GM12878 (cell line): ENCODE data around the gene PPOX. TPM values are rescaled to one million over a fixed set of nuclear protein-coding genes. Genes with fewer than 3 reads are reported as not detected.

ENCODE experiments used
- ASH2L ChIP-seq: fragments of 300-600, 200-600 bp; sonication (generic); IDR thresholded peaks from 2 replicates; pipeline ENCODE4 v1.6.1; 2017; ENCODE audit warnings: low read depth, mild to moderate bottlenecking, borderline replicate concordance
- CBX3 ChIP-seq: fragments of 200-600 bp; sonication (generic); IDR thresholded peaks from 2 replicates; pipeline ENCODE4 v1.6.1; 2016; ENCODE audit warnings: low read depth, borderline replicate concordance
- CEBPB ChIP-seq, 2 experiments: fragments of 150-350 bp in 1 of 2; IDR thresholded peaks; 2 replicates each; pipeline ENCODE4 v1.6.1; 2012 to 2014; ENCODE audit warnings: low read depth in 2 of 2, low read length in 2 of 2, borderline replicate concordance in 1 of 2, inconsistent platforms in 1 of 2
- CREM ChIP-seq: IDR thresholded peaks from 2 replicates; pipeline ENCODE4 v1.6.1; 2014; ENCODE audit warnings: antibody characterized with exemption, low read depth
- GABPA ChIP-seq: IDR thresholded peaks from 2 replicates; pipeline ENCODE4 v1.6.1; 2014; ENCODE audit warnings: antibody characterized with exemption, low read depth, mild to moderate bottlenecking, inconsistent platforms
- PML ChIP-seq: IDR thresholded peaks from 2 replicates; pipeline ENCODE4 v1.6.1; 2012; ENCODE audit warnings: low read length, inconsistent platforms
- RUNX3 ChIP-seq: IDR thresholded peaks from 2 replicates; pipeline ENCODE4 v1.6.1; 2012; ENCODE audit warnings: low read length, inconsistent platforms
- SMAD5 ChIP-seq: IDR thresholded peaks from 2 replicates; pipeline ENCODE4 v1.6.1; 2016; ENCODE audit warnings: antibody characterized with exemption, low read depth
- TBL1XR1 ChIP-seq: IDR thresholded peaks from 2 replicates; pipeline ENCODE4 v1.6.1; 2012; ENCODE audit warnings: low read depth, low read length, improper control_type of control experiment
- polyA plus RNA-seq, 11 experiments: library from polyadenylated mRNA; depleted of rRNA in 4 of 11; unstranded in 6 of 11; stranded (reverse) in 5 of 11; fragments of >200 nt; fragmentation: Nextera tagmentation in 4 of 11; fragmentation: Illumina TruSeq in 1 of 11; extraction: Ambion mirVana in 4 of 11; extraction: Trizol in 1 of 11; gene quantifications; 1 replicate in 1 of 11; 2 replicates in 10 of 11; pipeline versions ENCODE4 v1.2.1 to v1.2.3, GENCODE V29; 2011 to 2016; ENCODE audit warnings: inconsistent platforms in 2 of 11, missing spikeins in 2 of 11, low read depth in 1 of 11
- total RNA-seq, 4 experiments: library from RNA; depleted of rRNA in 3 of 4; stranded (reverse); fragments of >200 nt in 3 of 4; fragmentation: Illumina TruSeq in 1 of 4; extraction: Trizol in 1 of 4; gene quantifications; 2 replicates each; pipeline versions ENCODE4 v1.2.1 to v1.2.3, GENCODE V29; 2013 to 2021
- TF ChIP-seq, protein P1 (sequence below): fragments of 450-650 bp; IDR thresholded peaks from 2 replicates; pipeline ENCODE4 v1.6.1; 2017; ENCODE audit warnings: mild to moderate bottlenecking, moderate library complexity
- TF ChIP-seq, protein P2 (sequence below): fragments of 450-650 bp; IDR thresholded peaks from 2 replicates; pipeline ENCODE4 v1.6.1; 2017; ENCODE audit warnings: mild to moderate bottlenecking
- TF ChIP-seq, protein P3 (sequence below): fragments of 450-650 bp; IDR thresholded peaks from 2 replicates; pipeline ENCODE4 v1.6.1; 2016; ENCODE audit warnings: mild to moderate bottlenecking, moderate library complexity, borderline replicate concordance
- TF ChIP-seq, protein P4 (sequence below): fragments of 450-650 bp; IDR thresholded peaks from 2 replicates; pipeline ENCODE4 v1.6.1; 2017; ENCODE audit warnings: mild to moderate bottlenecking, moderate library complexity

PPOX gene
- total and polyA plus RNA-seq, 10 of the 15 experiments (the other 5 are each of a cell fraction or from before 2014, with no cell fraction given): 8.9 to 31.5 (median 20.3) TPM

DNA sequence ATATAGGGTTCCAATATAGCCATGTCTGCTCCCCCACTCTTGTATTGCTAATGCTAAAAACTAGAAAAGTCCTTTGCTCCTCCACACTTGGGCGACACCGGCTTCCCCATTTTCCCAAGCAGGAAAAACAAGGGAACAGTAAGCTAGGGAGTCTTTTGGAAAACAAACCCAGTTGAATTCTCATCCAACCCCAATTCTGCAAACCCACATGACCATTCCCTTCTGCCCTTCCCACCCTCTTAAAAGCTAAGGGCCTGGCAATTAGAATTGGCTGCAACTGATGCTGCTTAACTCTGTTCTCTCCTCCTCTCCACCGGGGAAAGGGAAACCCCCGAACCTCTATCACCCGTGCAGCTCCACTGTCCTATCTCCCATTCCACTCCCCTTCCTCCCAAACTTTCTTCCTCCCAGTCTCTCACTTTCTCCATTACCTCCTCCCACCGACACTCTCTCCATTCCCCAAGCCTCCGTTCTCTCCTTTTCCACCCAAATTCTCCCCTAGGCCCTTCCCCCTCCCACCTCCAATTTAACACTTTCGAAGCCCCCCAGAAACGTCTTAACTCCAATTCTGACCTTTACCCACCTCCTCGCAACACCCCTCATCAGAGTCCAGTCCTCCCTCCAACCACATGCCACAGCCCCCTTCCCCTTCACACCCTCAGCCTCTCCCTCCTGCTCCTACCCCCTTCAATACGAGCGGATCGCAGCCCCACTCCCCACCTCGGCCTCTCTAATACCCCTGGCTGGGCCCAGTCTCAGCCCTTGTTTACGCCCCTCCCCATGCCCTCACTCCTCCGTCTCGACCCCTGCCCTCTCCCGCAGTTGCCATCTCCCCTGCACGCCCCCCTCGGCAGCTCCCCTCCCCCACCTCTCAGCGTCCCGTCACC lies 34.5 kb upstream of the PPOX start (continued):
- TF ChIP-seq, protein P1, sequence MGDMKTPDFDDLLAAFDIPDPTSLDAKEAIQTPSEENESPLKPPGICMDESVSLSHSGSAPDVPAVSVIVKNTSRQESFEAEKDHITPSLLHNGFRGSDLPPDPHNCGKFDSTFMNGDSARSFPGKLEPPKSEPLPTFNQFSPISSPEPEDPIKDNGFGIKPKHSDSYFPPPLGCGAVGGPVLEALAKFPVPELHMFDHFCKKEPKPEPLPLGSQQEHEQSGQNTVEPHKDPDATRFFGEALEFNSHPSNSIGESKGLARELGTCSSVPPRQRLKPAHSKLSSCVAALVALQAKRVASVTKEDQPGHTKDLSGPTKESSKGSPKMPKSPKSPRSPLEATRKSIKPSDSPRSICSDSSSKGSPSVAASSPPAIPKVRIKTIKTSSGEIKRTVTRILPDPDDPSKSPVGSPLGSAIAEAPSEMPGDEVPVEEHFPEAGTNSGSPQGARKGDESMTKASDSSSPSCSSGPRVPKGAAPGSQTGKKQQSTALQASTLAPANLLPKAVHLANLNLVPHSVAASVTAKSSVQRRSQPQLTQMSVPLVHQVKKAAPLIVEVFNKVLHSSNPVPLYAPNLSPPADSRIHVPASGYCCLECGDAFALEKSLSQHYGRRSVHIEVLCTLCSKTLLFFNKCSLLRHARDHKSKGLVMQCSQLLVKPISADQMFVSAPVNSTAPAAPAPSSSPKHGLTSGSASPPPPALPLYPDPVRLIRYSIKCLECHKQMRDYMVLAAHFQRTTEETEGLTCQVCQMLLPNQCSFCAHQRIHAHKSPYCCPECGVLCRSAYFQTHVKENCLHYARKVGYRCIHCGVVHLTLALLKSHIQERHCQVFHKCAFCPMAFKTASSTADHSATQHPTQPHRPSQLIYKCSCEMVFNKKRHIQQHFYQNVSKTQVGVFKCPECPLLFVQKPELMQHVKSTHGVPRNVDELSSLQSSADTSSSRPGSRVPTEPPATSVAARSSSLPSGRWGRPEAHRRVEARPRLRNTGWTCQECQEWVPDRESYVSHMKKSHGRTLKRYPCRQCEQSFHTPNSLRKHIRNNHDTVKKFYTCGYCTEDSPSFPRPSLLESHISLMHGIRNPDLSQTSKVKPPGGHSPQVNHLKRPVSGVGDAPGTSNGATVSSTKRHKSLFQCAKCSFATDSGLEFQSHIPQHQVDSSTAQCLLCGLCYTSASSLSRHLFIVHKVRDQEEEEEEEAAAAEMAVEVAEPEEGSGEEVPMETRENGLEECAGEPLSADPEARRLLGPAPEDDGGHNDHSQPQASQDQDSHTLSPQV: no peak
- TF ChIP-seq CBX3 (no peak), CREM (no peak), SMAD5 (no peak), ASH2L (no peak), RUNX3 (no peak), TBL1XR1 (no peak), PML (no peak), CEBPB (IDR thresholded peaks at IDR 0.05; ENCODE audit: borderline replicate concordance in 1 of 2, low read depth in 2 of 2, low read length in 2 of 2) (no peak), GABPA (no peak)
- TF ChIP-seq, protein P2, sequence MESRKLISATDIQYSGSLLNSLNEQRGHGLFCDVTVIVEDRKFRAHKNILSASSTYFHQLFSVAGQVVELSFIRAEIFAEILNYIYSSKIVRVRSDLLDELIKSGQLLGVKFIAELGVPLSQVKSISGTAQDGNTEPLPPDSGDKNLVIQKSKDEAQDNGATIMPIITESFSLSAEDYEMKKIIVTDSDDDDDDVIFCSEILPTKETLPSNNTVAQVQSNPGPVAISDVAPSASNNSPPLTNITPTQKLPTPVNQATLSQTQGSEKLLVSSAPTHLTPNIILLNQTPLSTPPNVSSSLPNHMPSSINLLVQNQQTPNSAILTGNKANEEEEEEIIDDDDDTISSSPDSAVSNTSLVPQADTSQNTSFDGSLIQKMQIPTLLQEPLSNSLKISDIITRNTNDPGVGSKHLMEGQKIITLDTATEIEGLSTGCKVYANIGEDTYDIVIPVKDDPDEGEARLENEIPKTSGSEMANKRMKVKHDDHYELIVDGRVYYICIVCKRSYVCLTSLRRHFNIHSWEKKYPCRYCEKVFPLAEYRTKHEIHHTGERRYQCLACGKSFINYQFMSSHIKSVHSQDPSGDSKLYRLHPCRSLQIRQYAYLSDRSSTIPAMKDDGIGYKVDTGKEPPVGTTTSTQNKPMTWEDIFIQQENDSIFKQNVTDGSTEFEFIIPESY: no peak
- TF ChIP-seq, protein P3, sequence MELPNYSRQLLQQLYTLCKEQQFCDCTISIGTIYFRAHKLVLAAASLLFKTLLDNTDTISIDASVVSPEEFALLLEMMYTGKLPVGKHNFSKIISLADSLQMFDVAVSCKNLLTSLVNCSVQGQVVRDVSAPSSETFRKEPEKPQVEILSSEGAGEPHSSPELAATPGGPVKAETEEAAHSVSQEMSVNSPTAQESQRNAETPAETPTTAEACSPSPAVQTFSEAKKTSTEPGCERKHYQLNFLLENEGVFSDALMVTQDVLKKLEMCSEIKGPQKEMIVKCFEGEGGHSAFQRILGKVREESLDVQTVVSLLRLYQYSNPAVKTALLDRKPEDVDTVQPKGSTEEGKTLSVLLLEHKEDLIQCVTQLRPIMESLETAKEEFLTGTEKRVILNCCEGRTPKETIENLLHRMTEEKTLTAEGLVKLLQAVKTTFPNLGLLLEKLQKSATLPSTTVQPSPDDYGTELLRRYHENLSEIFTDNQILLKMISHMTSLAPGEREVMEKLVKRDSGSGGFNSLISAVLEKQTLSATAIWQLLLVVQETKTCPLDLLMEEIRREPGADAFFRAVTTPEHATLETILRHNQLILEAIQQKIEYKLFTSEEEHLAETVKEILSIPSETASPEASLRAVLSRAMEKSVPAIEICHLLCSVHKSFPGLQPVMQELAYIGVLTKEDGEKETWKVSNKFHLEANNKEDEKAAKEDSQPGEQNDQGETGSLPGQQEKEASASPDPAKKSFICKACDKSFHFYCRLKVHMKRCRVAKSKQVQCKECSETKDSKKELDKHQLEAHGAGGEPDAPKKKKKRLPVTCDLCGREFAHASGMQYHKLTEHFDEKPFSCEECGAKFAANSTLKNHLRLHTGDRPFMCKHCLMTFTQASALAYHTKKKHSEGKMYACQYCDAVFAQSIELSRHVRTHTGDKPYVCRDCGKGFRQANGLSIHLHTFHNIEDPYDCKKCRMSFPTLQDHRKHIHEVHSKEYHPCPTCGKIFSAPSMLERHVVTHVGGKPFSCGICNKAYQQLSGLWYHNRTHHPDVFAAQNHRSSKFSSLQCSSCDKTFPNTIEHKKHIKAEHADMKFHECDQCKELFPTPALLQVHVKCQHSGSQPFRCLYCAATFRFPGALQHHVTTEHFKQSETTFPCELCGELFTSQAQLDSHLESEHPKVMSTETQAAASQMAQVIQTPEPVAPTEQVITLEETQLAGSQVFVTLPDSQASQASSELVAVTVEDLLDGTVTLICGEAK: no peak; the same call in 1 of the 2 replicates
- TF ChIP-seq, protein P4, sequence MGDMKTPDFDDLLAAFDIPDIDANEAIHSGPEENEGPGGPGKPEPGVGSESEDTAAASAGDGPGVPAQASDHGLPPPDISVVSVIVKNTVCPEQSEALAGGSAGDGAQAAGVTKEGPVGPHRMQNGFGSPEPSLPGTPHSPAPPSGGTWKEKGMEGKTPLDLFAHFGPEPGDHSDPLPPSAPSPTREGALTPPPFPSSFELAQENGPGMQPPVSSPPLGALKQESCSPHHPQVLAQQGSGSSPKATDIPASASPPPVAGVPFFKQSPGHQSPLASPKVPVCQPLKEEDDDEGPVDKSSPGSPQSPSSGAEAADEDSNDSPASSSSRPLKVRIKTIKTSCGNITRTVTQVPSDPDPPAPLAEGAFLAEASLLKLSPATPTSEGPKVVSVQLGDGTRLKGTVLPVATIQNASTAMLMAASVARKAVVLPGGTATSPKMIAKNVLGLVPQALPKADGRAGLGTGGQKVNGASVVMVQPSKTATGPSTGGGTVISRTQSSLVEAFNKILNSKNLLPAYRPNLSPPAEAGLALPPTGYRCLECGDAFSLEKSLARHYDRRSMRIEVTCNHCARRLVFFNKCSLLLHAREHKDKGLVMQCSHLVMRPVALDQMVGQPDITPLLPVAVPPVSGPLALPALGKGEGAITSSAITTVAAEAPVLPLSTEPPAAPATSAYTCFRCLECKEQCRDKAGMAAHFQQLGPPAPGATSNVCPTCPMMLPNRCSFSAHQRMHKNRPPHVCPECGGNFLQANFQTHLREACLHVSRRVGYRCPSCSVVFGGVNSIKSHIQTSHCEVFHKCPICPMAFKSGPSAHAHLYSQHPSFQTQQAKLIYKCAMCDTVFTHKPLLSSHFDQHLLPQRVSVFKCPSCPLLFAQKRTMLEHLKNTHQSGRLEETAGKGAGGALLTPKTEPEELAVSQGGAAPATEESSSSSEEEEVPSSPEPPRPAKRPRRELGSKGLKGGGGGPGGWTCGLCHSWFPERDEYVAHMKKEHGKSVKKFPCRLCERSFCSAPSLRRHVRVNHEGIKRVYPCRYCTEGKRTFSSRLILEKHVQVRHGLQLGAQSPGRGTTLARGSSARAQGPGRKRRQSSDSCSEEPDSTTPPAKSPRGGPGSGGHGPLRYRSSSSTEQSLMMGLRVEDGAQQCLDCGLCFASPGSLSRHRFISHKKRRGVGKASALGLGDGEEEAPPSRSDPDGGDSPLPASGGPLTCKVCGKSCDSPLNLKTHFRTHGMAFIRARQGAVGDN: no peak
